HG03025 (cell line): ENCODE measurements around the gene VGF.
"Not testable (repeated sequence)": the region's sequence is repeated elsewhere in the genome, so short reads cannot be mapped to it uniquely, and the experiment has no call there.

Source experiments
- ATAC-seq: cut with Tn5 transposase; IDR thresholded peaks from one replicate; pipeline ENCODE4 v1.9.1; 2021; ENCODE audit warnings: mild to moderate bottlenecking, moderate library complexity; ENCODE audit not compliant: unreplicated experiment, low FRiP score

The VGF gene

DNA sequence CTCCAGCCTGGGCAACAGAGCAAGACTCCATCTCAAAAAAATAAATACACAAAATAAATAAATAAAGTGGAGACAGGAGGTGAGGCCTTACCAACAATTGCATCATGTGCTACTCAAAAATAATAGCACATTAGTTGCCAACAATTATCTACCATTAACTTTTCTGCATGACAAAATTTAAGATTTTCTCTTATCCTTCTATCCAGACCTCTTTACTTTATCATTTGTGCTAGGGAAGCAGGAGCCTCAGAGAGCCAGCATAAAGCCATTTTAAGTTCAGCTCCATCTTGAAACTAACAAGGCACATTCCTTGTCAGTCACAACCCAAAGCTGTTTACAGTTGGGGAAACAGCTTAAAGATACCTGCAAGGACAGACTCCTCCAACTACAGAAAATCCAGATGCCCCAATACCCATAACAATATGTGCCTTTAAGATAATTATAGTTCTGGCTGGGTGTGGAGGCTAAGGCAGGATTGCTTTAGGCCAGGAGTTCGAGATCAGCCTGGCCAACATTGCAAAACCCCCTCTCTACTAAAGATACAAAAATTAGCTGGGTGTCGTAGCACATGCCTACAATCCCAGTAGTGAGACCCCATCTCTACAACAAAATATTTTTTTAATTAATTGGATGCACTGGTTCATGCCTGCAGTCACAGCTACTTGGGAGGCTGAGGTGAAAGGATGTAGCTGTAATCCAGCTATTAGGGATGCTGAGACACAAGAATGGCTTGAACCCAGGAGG lies 13.3 kb downstream of the VGF start:
- no peak for ATAC-seq

DNA sequence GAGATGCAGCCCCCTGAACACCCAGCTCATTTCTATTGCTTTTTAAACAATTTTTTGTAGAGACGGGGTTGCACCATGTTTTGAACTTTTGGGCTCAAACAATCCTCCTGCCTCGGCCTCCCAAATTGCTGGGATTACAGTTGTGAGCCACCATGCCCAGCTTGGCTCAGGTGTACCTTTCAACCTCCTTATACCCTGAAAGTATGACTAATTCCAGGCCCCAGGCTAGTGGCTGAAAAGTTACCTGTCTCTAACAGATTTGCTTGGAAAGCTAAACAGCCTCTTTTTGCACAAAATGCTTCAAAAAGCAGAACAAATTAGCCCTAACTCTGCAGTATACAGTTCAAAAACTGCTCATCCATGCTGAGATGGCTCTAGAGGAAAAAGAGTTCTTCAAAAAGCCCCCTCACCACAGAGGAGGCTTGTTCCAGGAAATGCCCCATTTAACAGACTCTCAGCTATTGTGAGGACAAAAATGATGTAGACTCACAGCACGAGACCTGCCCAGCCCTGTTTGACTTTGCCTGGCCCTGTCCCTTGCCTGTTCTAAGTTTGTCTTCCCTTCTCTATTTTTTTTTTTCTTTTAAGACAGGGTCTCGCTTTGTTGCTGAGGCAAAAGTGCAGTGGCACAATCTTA lies 24.5 kb downstream of the VGF start:
- ATAC-seq: no peak

- no peak for ATAC-seq
Observed at GRCh38 chr7:101140339-101140699, 25.1 kb downstream of the VGF start.

- no peak for ATAC-seq
Observed at GRCh38 chr7:101138213-101138870, 27.0 kb downstream of the VGF start.

DNA sequence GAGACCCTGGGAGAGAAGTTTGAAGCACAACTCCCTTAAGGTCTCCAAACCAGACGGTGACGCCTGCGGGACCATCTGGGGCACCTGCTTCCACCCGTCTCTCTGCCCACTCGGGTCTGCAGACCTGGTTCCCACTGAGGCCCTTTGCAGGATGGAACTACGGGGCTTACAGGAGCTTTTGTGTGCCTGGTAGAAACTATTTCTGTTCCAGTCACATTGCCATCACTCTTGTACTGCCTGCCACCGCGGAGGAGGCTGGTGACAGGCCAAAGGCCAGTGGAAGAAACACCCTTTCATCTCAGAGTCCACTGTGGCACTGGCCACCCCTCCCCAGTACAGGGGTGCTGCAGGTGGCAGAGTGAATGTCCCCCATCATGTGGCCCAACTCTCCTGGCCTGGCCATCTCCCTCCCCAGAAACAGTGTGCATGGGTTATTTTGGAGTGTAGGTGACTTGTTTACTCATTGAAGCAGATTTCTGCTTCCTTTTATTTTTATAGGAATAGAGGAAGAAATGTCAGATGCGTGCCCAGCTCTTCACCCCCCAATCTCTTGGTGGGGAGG lies 27.6 kb downstream of the VGF start:
- no peak for ATAC-seq

DNA sequence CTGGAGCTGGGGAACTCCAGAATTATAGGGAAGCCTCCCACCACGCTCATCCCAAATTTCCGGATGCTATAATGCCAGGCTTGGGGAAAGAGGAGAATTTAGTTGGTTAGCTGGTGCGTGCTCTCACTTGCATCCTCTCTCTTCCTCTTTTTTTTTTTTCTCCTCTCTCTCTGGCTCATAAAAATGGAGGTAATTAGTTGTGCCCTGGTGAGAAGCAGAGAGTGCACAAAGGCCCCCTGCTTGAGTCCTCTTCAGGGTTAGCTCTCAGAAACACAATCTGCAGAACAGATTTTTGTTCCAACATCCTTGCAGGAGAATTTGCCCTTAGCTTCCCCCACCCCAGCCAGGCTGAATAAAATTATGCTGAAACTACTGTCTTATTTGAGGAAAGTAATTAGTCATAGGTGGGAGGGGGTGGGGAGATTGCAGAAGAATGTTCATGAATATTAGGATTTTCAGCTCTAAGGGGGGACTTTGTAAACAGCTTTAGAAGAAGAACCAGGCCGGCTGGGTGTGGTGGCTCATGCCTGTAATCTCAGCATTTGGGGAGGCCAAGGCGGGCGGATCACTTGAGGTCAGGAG lies 30.9 kb downstream of the VGF start:
- ATAC-seq: no peak

DNA sequence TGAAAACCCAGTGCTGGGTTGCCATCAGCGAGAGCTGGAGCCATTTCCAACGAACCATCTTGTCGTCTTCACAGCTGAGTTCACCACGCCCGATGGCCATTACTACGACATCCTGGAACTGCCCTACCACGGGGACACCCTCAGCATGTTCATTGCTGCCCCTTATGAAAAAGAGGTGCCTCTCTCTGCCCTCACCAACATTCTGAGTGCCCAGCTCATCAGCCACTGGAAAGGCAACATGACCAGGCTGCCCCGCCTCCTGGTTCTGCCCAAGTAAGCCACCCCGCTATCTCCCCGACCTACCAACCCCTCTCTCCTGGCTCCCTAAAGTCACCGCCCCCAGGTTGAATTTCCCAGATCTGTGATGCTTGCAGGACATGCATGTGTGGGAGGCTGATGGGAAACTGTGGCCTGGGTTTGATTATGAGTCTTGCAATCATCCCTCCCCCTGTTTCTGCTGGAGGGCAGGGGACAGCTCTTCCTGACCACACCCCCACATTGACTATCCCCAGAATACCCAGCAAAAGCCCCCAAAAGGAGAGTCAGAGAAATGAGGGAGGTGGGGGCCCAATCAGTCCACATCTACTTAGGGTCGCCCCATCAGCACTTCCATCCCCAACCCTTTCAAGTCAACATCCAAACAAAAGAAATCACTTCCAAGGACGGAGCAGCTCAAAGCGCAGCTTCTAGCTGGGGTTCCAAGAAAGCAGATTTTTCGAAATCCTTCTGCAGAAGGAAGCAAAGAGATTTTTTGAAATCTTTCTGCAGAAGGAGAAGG lies 31.6 kb downstream of the VGF start:
- no peak for ATAC-seq

GRCh38 chr7:101132626-101133600 lies 32.5 kb downstream of the VGF start:
- not testable (repeated sequence) for ATAC-seq

- no peak for ATAC-seq
Observed at GRCh38 chr7:101129603-101130117, 35.7 kb downstream of the VGF start.

DNA sequence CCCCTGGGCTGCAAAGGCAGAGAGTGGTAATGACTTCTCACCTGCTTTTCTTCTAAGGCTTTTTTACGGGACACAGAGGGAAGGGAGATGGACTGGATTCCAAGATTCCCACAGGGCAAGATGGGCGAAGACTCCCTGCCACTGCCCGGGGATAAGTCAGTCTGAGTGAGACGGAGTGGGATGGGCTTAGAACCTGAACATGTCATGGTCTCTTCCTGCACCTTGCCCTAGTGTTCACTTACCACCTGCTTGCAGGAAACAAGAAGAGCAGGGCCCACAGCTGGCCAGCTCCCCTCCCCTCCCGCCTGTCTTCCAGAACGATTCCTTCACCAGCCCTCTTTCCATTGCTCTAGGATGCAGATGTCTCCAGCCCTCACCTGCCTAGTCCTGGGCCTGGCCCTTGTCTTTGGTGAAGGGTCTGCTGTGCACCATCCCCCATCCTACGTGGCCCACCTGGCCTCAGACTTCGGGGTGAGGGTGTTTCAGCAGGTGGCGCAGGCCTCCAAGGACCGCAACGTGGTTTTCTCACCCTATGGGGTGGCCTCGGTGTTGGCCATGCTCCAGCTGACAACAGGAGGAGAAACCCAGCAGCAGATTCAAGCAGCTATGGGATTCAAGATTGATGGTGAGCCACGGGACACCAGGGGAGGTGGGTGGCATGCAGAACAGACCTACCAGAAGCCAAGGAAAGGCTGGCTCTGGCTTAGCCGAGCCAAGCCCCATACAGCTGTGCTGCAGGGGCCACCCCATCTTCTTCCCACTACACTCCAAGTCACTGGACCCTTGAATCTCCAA lies 37.1 kb downstream of the VGF start:
- ATAC-seq: no peak

- no peak for ATAC-seq
Observed at GRCh38 chr7:101127460-101128039, 37.8 kb downstream of the VGF start.

- ATAC-seq: no peak
Observed at GRCh38 chr7:101126651-101127459, 38.5 kb downstream of the VGF start, which contains the start of gene SERPINE1. SERPINE1 (plus strand) TSS chr7:101127104; CDS start chr7:101128394, 1,290 bp downstream.

- ATAC-seq: no peak
Observed at GRCh38 chr7:101125989-101126650, 39.2 kb downstream of the VGF start.

- ATAC-seq: no peak
Observed at GRCh38 chr7:101124376-101125056, 40.9 kb downstream of the VGF start.

DNA sequence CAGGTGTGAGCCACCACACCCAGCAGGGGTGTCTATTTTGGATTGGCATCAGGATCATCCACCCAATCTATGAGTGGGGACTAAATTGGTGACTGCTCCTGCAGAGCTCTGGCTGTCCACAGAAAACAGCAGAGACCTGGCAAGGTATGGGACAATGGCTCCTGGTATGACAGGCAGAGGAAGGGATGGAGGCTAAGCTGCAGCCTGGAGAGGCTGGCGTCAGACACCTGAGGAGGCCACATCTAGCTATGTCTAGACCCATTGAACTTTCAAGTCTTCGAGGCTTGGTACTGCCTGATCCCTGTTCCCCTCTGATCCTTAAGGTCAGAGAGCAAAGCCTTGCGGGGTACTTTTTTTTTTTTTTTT lies 41.7 kb downstream of the VGF start:
- ATAC-seq: no peak
